ENCODE results near the gene PDZD7. TPM values are rescaled to one million over a fixed set of nuclear protein-coding genes. Genes with fewer than 3 reads are reported as not detected.

PDZD7 gene
- total and polyA plus RNA-seq, 2 donors (not counting 3 experiments of a cell fraction or from before 2014, with no cell fraction given), result 0.41 to 1.6 TPM

DNA sequence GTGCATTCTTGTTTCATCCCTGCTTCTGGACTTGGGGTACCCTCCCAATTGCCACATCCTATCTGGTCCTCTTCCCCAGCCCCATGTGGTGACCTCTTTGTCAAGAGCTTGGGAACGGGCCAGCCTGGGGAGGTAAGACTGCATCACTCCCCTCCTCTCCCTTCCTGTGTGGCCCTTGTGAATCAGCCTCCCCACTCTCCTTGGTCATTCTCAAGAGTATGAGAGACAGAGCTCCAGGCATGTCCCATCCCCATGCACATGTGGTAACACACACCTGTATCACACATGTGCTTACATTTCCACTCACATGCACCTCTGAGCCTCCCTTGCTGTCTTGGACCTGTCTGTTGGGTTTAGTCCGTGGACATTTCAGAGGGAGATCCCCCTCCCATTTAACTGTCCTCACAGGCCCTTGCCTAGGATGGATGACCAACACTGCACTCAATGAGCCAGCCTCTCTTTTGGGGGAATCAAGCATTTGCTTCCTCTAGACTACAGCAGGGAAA, 46.2 kb downstream of the PDZD7 start:
- BruUV-seq (replicated peaks), result no TSS peak
- no peaks in the 10 kb centered on the region for H3K9me1 ChIP-seq (replicated peaks; ENCODE audit: control insufficient read depth, extremely low read depth, insufficient read depth, low read length)
- no peaks in the 10 kb centered on the region for H3K9me3 ChIP-seq (replicated peaks; ENCODE audit: control insufficient read depth, insufficient read depth, low read length)
- no peaks in the 10 kb centered on the region for H3K27me3 ChIP-seq (ENCODE audit: control insufficient read depth in 2 of 2, insufficient read depth in 2 of 2, low read length in 2 of 2)
- no peak overlapping the region for H3K9ac ChIP-seq (replicated peaks; ENCODE audit: extremely low read depth, insufficient read depth, low read length)
- FAIRE-seq (no peak), DNase-seq (ENCODE audit: low read depth, low spot score) (no peak)
- H4K20me1 ChIP-seq (replicated peaks; ENCODE audit: control insufficient read depth, extremely low read depth, insufficient read depth, low read length), result no peaks in the 10 kb centered on the region
- peaks cover 0 to 16% of the 10 kb centered on the region in 2 experiments for H3K36me3 ChIP-seq (ENCODE audit: control insufficient read depth in 2 of 2, extremely low read depth in 1 of 2, insufficient read depth in 2 of 2, low read length in 2 of 2)
- peaks cover 12% of the 10 kb centered on the region for H3K4me1 ChIP-seq (ENCODE audit: control insufficient read depth, extremely low read depth, insufficient read depth, low read length)
- dilution Hi-C loops (cut with MboI; ENCODE audit: extremely low pct_ligation_motif_present, low sequenced_read_pairs) (no loop called here), intact Hi-C loops (cut with micrococcal nuclease) (no loop called here)
- no peak overlapping the region for H2AFZ ChIP-seq (ENCODE audit: low read depth, low read length)
- no peak overlapping the region for H3K4me2 ChIP-seq (ENCODE audit: insufficient read depth, low read length)
- no peak overlapping the region for H3K27ac ChIP-seq (ENCODE audit: insufficient read depth, low read depth, low read length)
- H3K79me2 ChIP-seq (ENCODE audit: control insufficient read depth, insufficient read depth, low read length), result peaks cover 23% of the 10 kb centered on the region
- no peak overlapping the region for H3K4me3 ChIP-seq (replicated peaks in 1 of 3; ENCODE audit: insufficient read depth in 1 of 3, low read depth in 1 of 3, low read length in 3 of 3)
- POLR2A ChIA-PET, result no interaction called here
- CTCF ChIA-PET, result interaction anchor here (0.6 to 1.4 kb wide), 4 partner anchors 13 to 30 kb away, joined by 3 to 4 read pairs (median 3); partner anchors contain the start of gene SEMA4G
- no peak for TF ChIP-seq POLR2A (IDR thresholded peaks at IDR 0.05; ENCODE audit: low read depth, low read length)
- TF ChIP-seq, protein P1, sequence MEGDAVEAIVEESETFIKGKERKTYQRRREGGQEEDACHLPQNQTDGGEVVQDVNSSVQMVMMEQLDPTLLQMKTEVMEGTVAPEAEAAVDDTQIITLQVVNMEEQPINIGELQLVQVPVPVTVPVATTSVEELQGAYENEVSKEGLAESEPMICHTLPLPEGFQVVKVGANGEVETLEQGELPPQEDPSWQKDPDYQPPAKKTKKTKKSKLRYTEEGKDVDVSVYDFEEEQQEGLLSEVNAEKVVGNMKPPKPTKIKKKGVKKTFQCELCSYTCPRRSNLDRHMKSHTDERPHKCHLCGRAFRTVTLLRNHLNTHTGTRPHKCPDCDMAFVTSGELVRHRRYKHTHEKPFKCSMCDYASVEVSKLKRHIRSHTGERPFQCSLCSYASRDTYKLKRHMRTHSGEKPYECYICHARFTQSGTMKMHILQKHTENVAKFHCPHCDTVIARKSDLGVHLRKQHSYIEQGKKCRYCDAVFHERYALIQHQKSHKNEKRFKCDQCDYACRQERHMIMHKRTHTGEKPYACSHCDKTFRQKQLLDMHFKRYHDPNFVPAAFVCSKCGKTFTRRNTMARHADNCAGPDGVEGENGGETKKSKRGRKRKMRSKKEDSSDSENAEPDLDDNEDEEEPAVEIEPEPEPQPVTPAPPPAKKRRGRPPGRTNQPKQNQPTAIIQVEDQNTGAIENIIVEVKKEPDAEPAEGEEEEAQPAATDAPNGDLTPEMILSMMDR (IDR thresholded peaks at IDR 0.05; ENCODE audit: extremely low read depth in 1 of 2, insufficient read depth in 1 of 2, low read depth in 1 of 2, low read length in 2 of 2), result no peak
- TF ChIP-seq POLR2AphosphoS5 (IDR thresholded peaks at IDR 0.05; ENCODE audit: insufficient read depth, low read depth, low read length), result no peak
- no peak for TF ChIP-seq JUN (IDR thresholded peaks at IDR 0.05; ENCODE audit: borderline replicate concordance, insufficient read depth, insufficient read length, low read depth)
- TF ChIP-seq MYC (IDR thresholded peaks at IDR 0.05; ENCODE audit: low read depth, low read length), result no peak

All from endothelial cell of umbilical vein (primary cell).